H1 (cell line): ENCODE results near the gene RAB11A. TPM values are rescaled to one million over a fixed set of nuclear protein-coding genes. Genes with fewer than 3 reads are reported as not detected.

ENCODE experiments used
- CTCF ChIA-PET: fragments of 300-600 bp; sonication (Branson Sonifier 250); formaldehyde crosslinking; loops from one replicate; lab custom pipeline; 2021; ENCODE audit not compliant: partially characterized antibody; lab: Charles Lee
- POLR2A ChIA-PET: fragments of 300-600 bp; sonication (Branson Sonifier 250); formaldehyde crosslinking; loops from one replicate; lab custom pipeline; 2021; ENCODE audit warnings: inconsistent platforms; ENCODE audit not compliant: partially characterized antibody; lab: Charles Lee
- DNase-seq, 2 experiments: peaks; one replicate each; pipeline versions ENCODE4 v3.0.0 to v3.0.0-alpha.2; 2010 to 2022; ENCODE audit warnings: low spot score in 2 of 2, low read depth in 1 of 2, mixed read lengths in 1 of 2
- FAIRE-seq: peaks from 2 replicates; lab custom pipeline; 2011; peaks lifted over from hg19 to GRCh38; lab: Jason Lieb, UNC
- H2AFZ ChIP-seq: 2 replicates; pipeline ENCODE4 v1.8.1; 2012; ENCODE audit warnings: low read length, inconsistent platforms
- H2AK5ac ChIP-seq: 2 replicates; pipeline ENCODE4 v1.6.1; 2013; ENCODE audit warnings: low read depth, low read length
- H2BK120ac ChIP-seq: replicated peaks from 2 replicates; pipeline ENCODE3; 2013; ENCODE audit warnings: low read depth, low read length, inconsistent platforms
- H2BK12ac ChIP-seq: 2 replicates; pipeline ENCODE4 v1.6.1; 2013; ENCODE audit warnings: low read depth, low read length
- H2BK15ac ChIP-seq: 2 replicates; pipeline ENCODE4 v1.6.1; 2013; ENCODE audit warnings: low read length
- H2BK20ac ChIP-seq: 2 replicates; pipeline ENCODE4 v1.6.1; 2013; ENCODE audit warnings: low read length
- H2BK5ac ChIP-seq: 2 replicates; pipeline ENCODE4 v1.6.1; 2013; ENCODE audit warnings: low read depth, low read length
- H3K14ac ChIP-seq: 2 replicates; pipeline ENCODE4 v1.6.1; 2013; ENCODE audit warnings: inconsistent platforms; ENCODE audit not compliant: insufficient read length
- H3K18ac ChIP-seq: 2 replicates; pipeline ENCODE4 v1.6.1; 2013; ENCODE audit warnings: low read length; ENCODE audit errors: extremely low read depth
- H3K23ac ChIP-seq: 2 replicates; pipeline ENCODE4 v1.6.1; 2013; ENCODE audit warnings: inconsistent platforms; ENCODE audit not compliant: insufficient read length
- H3K23me2 ChIP-seq: 2 replicates; pipeline ENCODE4 v1.6.1; 2013; ENCODE audit warnings: low read depth, low read length
- H3K27ac ChIP-seq: 2 replicates; pipeline ENCODE4 v1.6.1; 2011; ENCODE audit warnings: low read depth, low read length, inconsistent platforms
- H3K27me3 ChIP-seq, 4 experiments: replicated peaks in 1 of 4; 1 replicate in 1 of 4; 2 replicates in 3 of 4; pipeline versions ENCODE4 v1.6.1 to v1.8.1; 2011 to 2013; ENCODE audit warnings: low read length in 3 of 4, mild to moderate bottlenecking in 3 of 4, inconsistent platforms in 2 of 4, mixed read lengths in 2 of 4, moderate library complexity in 1 of 4; ENCODE audit not compliant: control insufficient read depth in 3 of 4, insufficient read depth in 3 of 4; ENCODE audit errors: extremely low read depth in 1 of 4
- H3K36me3 ChIP-seq, 4 experiments: 2 replicates each; pipeline versions ENCODE4 v1.6.1 to v1.8.1; 2011 to 2013; ENCODE audit warnings: mild to moderate bottlenecking in 4 of 4, low read length in 3 of 4, moderate library complexity in 2 of 4, control low read depth in 1 of 4, inconsistent platforms in 1 of 4; ENCODE audit not compliant: insufficient read depth in 4 of 4, control insufficient read depth in 2 of 4
- H3K4ac ChIP-seq: replicated peaks from 2 replicates; pipeline ENCODE3; 2013; ENCODE audit warnings: low read length, low read depth, mixed read lengths, inconsistent platforms; ENCODE audit not compliant: insufficient read length
- H3K4me1 ChIP-seq, 4 experiments: replicated peaks in 1 of 4; 1 replicate in 1 of 4; 2 replicates in 3 of 4; pipeline versions ENCODE4 v1.6.1 to v1.8.1; 2011 to 2013; ENCODE audit warnings: low read length in 3 of 4, inconsistent platforms in 2 of 4, mixed read lengths in 1 of 4; ENCODE audit not compliant: insufficient read depth in 4 of 4, control insufficient read depth in 3 of 4
- H3K4me2 ChIP-seq, 2 experiments: 2 replicates each; pipeline versions ENCODE4 v1.6.1 to v1.8.1; 2011 to 2013; ENCODE audit warnings: low read depth in 2 of 2, low read length in 2 of 2, control low read depth in 1 of 2, inconsistent platforms in 1 of 2, mild to moderate bottlenecking in 1 of 2; ENCODE audit not compliant: insufficient read depth in 1 of 2
- H3K4me3 ChIP-seq, 4 experiments: fragments of 200-600, 300-600 bp in 1 of 4; sonication (generic), shearing (Covaris generic), sonication (Bioruptor Twin) in 1 of 4; 2 replicates each; pipeline versions ENCODE4 v1.5.1 to v1.8.1; 2011 to 2016; ENCODE audit warnings: low read length in 4 of 4, low read depth in 3 of 4, control low read depth in 2 of 4, inconsistent platforms in 2 of 4, mild to moderate bottlenecking in 2 of 4, mixed read lengths in 1 of 4, moderate library complexity in 1 of 4; ENCODE audit not compliant: insufficient read depth in 2 of 4; ENCODE audit errors: extremely low read depth in 1 of 4
- H3K56ac ChIP-seq: replicated peaks from 2 replicates; pipeline ENCODE3; 2013; ENCODE audit warnings: low read depth, mild to moderate bottlenecking, mixed read lengths, low read length, inconsistent platforms; ENCODE audit not compliant: insufficient read length
- H3K79me1 ChIP-seq: 2 replicates; pipeline ENCODE4 v1.6.1; 2013; ENCODE audit warnings: low read depth, low read length, control low read depth
- H3K79me2 ChIP-seq, 2 experiments: 2 replicates each; pipeline versions ENCODE4 v1.6.1 to v1.8.1; 2012 to 2013; ENCODE audit warnings: low read length in 2 of 2, mild to moderate bottlenecking in 2 of 2, inconsistent platforms in 1 of 2; ENCODE audit not compliant: insufficient read depth in 2 of 2, control insufficient read depth in 1 of 2
- H3K9ac ChIP-seq, 4 experiments: replicated peaks in 1 of 4; 1 replicate in 1 of 4; 2 replicates in 3 of 4; pipeline versions ENCODE4 v1.6.1 to v1.8.1; 2011 to 2013; ENCODE audit warnings: low read depth in 3 of 4, low read length in 3 of 4, control low read depth in 2 of 4, mild to moderate bottlenecking in 2 of 4, moderate library complexity in 2 of 4, inconsistent platforms in 1 of 4; ENCODE audit errors: extremely low read depth in 1 of 4
- H3K9me3 ChIP-seq, 2 experiments: 2 replicates each; pipeline versions ENCODE4 v1.6.1 to v1.8.1; 2012 to 2013; ENCODE audit warnings: mild to moderate bottlenecking in 2 of 2, moderate library complexity in 2 of 2, control low read depth in 1 of 2, inconsistent platforms in 1 of 2, low read depth in 1 of 2, low read length in 1 of 2, mixed read lengths in 1 of 2; ENCODE audit not compliant: insufficient read depth in 2 of 2
- H4K20me1 ChIP-seq, 2 experiments: replicated peaks in 1 of 2; 2 replicates each; pipeline versions ENCODE3 to v1.8.1; 2011 to 2013; ENCODE audit warnings: inconsistent platforms in 2 of 2, low read length in 2 of 2, mild to moderate bottlenecking in 1 of 2; ENCODE audit not compliant: insufficient read depth in 2 of 2, control insufficient read depth in 1 of 2
- H4K5ac ChIP-seq: 2 replicates; pipeline ENCODE4 v1.6.1; 2013; ENCODE audit warnings: low read length, low read depth, mixed read lengths, inconsistent platforms; ENCODE audit not compliant: insufficient read length
- H4K8ac ChIP-seq: 2 replicates; pipeline ENCODE4 v1.8.0; 2013; ENCODE audit warnings: mild to moderate bottlenecking, moderate library complexity, low read length, inconsistent platforms; ENCODE audit not compliant: insufficient read depth; ENCODE audit errors: extremely low read depth
- H4K91ac ChIP-seq: replicated peaks from 2 replicates; pipeline ENCODE3; 2013; ENCODE audit warnings: low read length, mixed read lengths, inconsistent platforms; ENCODE audit not compliant: insufficient read length
- BCL11A ChIP-seq, 2 experiments: IDR thresholded peaks; one replicate each; pipeline ENCODE4 v1.6.1; 2011; ENCODE audit warnings: low read depth in 2 of 2, low read length in 2 of 2, mild to moderate bottlenecking in 2 of 2
- EP300 ChIP-seq, 2 experiments: IDR thresholded peaks; 1 replicate in 1 of 2; 2 replicates in 1 of 2; pipeline ENCODE4 v1.6.1; 2011 to 2012; ENCODE audit warnings: low read depth in 2 of 2, low read length in 2 of 2, mild to moderate bottlenecking in 2 of 2, borderline replicate concordance in 1 of 2, inconsistent platforms in 1 of 2, moderate library complexity in 1 of 2
- FOSL1 ChIP-seq: IDR thresholded peaks from 2 replicates; pipeline ENCODE4 v1.6.1; 2011; ENCODE audit warnings: mild to moderate bottlenecking, low read depth, low read length, moderate library complexity; ENCODE audit not compliant: insufficient read depth
- HDAC6 ChIP-seq: IDR thresholded peaks from one replicate; pipeline ENCODE4 v1.7.1; 2012; ENCODE audit warnings: low read depth, mild to moderate bottlenecking, inconsistent platforms, low read length, moderate library complexity
- KDM4A ChIP-seq: IDR thresholded peaks from one replicate; pipeline ENCODE4 v1.7.1; 2012; ENCODE audit warnings: low read depth, mild to moderate bottlenecking, moderate library complexity, low read length, inconsistent platforms; ENCODE audit not compliant: severe bottlenecking
- RFX5 ChIP-seq: IDR thresholded peaks from 2 replicates; pipeline ENCODE4 v1.6.1; 2011; ENCODE audit warnings: low read depth, low read length, improper control_type of control experiment, borderline replicate concordance
- TAF7 ChIP-seq: optimal IDR thresholded peaks from 2 replicates; pipeline ENCODE3; 2011; ENCODE audit warnings: low read depth, mild to moderate bottlenecking, inconsistent platforms, low read length, moderate library complexity, borderline replicate concordance
- TCF12 ChIP-seq: IDR thresholded peaks from 2 replicates; pipeline ENCODE4 v1.6.1; 2011; ENCODE audit warnings: low read depth, mild to moderate bottlenecking, low read length
- ZNF274 ChIP-seq: IDR thresholded peaks from 2 replicates; pipeline ENCODE4 v1.7.0; 2012; ENCODE audit warnings: low read length, borderline replicate concordance; ENCODE audit errors: extremely low read depth
- WGBS, 2 experiments: shearing (Covaris generic) in 1 of 2; methylation state at CpG; one replicate each; pipeline versions ENCODE4 v1.1.6 to v1.1.7; 2013 to 2015; ENCODE audit warnings: low lambda C conversion rate in 2 of 2, mixed read lengths in 2 of 2, inconsistent platforms in 1 of 2, low coverage in 1 of 2, missing lambda C conversion rate in 1 of 2; ENCODE audit not compliant: insufficient replicate concordance in 2 of 2, insufficient coverage in 1 of 2, insufficient read length in 1 of 2; ENCODE audit errors: extremely low coverage in 1 of 2, missing lambda C conversion rate in 1 of 2; 5-methylcytosine and 5-hydroxymethylcytosine counted together
- polyA plus RNA-seq, 7 experiments: library from polyadenylated mRNA; depleted of rRNA in 3 of 7; stranded (reverse) in 5 of 7; unstranded in 2 of 7; fragments of >200 nt in 5 of 7; fragments of 200-250 nt in 2 of 7; gene quantifications; 1 replicate in 5 of 7; 2 replicates in 1 of 7; 4 replicates in 1 of 7; pipeline versions ENCODE4 v1.2.1 to v1.2.3, GENCODE V29; 2011 to 2013; ENCODE audit warnings: missing spikeins in 2 of 7, mixed read lengths in 2 of 7
- total RNA-seq: library from RNA; stranded (reverse); fragmentation: NEBNext Ultra II Directional; extraction: Animal tissue kit (Norgen Biotek cat#: 25700); gene quantifications from 2 replicates; pipeline ENCODE4 v1.2.1, GENCODE V29; 2021
- TF ChIP-seq, protein P1 (sequence below), 3 experiments: IDR thresholded peaks; 1 replicate in 2 of 3; 2 replicates in 1 of 3; pipeline versions ENCODE4 v1.5.1 to v1.6.1; 2011; ENCODE audit warnings: low read length in 3 of 3, mild to moderate bottlenecking in 3 of 3, inconsistent platforms in 2 of 3, low read depth in 1 of 3, moderate library complexity in 1 of 3; ENCODE audit not compliant: insufficient read depth in 1 of 3; ENCODE audit errors: control extremely low read depth in 1 of 3

Gene RAB11A
- total and polyA plus RNA-seq, 2 of the 8 experiments (the other 6 are each of a cell fraction or from before 2014, with no cell fraction given), result 211 to 254 TPM

DNA sequence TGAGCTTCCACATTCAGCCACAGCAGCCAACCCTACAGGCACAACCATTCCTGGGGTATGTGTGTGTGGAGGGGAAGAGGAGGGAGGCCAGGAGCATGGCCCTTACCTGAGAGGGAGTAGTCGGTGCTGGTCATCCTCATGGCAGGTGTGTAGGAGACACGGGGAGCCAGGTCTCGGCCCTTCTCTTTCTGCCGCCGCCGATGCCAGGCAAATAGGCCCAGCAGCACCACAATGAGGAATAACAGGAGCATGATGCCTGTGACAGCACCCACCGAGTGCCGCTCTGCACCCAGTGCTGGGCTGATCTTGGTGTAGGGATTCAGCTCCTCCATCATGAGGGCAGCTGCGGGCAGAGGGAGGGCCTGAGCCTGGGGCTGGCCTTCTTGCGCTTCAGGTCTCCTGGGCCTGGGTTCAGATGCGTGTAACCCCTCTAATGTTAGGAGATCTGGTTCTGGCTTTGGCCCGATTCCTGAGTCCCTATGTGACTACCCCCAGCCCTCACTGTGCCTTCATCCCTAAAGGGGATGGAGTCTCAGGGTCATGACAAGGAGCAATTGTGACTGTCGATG, 44.4 kb downstream of the RAB11A start:
- Histone ChIP-seq H2BK12ac (no peak overlapping the region), H3K4me2 (no peak overlapping the region), H4K91ac (no peak overlapping the region), H2AK5ac (no peak overlapping the region), H3K79me2 (no peaks in the 10 kb centered on the region), H4K5ac (no peak overlapping the region), H2BK15ac (no peak overlapping the region), H3K56ac (no peak overlapping the region), H3K79me1 (no peaks in the 10 kb centered on the region), H4K20me1 (peaks cover 5 to 8% of the 10 kb centered on the region in 2 experiments), H3K23ac (no peak overlapping the region), H3K9ac (no peak overlapping the region), H3K27me3 (no peaks in the 10 kb centered on the region), H3K27ac (no peak overlapping the region), H3K4me1 (peaks cover 0 to 12% (median 2%) of the 10 kb centered on the region in 4 experiments; a peak in 5 of 7 replicates), H3K23me2 (no peaks in the 10 kb centered on the region), H3K4me3 (no peak overlapping the region), H2BK20ac (no peak overlapping the region), H4K8ac (no peak overlapping the region), H3K36me3 (peaks cover 0 to 3% (median 0%) of the 10 kb centered on the region in 4 experiments; a peak in 1 of 8 replicates), H3K14ac (no peak overlapping the region), H3K18ac (no peak overlapping the region), H3K4ac (no peak overlapping the region), H3K9me3 (no peaks in the 10 kb centered on the region), H2BK120ac (no peak overlapping the region), H2BK5ac (no peak overlapping the region), H2AFZ (no peak overlapping the region)
- FAIRE-seq (no peak), DNase-seq (no peak)
- 94% methylated on average over 11 of the region's 13 CpGs; no CpG with 5 or more reads in 1 of the 2 experiments for WGBS, 2 experiments
- ChIA-PET POLR2A (interaction anchor here (0.7 to 1.9 kb wide), 2 partner anchors 10 to 11 kb away, joined by 3 to 5 read pairs; no protein-coding TSS in a partner anchor), CTCF (interaction anchor here (0.5 to 6.2 kb wide), 7 partner anchors 11 to 589 kb away, joined by 3 to 46 read pairs (median 4); no protein-coding TSS in a partner anchor)
- TF ChIP-seq TAF7 (no peak), EP300 (IDR thresholded peaks at IDR 0.05; ENCODE audit: borderline replicate concordance in 1 of 2, low read depth in 2 of 2, low read length in 2 of 2) (no peak), ZNF274 (no peak), TCF12 (no peak), KDM4A (no peak), HDAC6 (no peak), RFX5 (no peak), FOSL1 (no peak), BCL11A (IDR thresholded peaks at IDR 0.05; ENCODE audit: low read depth in 2 of 2, low read length in 2 of 2) (no peak)
- TF ChIP-seq, protein P1, sequence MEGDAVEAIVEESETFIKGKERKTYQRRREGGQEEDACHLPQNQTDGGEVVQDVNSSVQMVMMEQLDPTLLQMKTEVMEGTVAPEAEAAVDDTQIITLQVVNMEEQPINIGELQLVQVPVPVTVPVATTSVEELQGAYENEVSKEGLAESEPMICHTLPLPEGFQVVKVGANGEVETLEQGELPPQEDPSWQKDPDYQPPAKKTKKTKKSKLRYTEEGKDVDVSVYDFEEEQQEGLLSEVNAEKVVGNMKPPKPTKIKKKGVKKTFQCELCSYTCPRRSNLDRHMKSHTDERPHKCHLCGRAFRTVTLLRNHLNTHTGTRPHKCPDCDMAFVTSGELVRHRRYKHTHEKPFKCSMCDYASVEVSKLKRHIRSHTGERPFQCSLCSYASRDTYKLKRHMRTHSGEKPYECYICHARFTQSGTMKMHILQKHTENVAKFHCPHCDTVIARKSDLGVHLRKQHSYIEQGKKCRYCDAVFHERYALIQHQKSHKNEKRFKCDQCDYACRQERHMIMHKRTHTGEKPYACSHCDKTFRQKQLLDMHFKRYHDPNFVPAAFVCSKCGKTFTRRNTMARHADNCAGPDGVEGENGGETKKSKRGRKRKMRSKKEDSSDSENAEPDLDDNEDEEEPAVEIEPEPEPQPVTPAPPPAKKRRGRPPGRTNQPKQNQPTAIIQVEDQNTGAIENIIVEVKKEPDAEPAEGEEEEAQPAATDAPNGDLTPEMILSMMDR (IDR thresholded peaks at IDR 0.05; ENCODE audit: control extremely low read depth in 1 of 3, insufficient read depth in 1 of 3, low read depth in 1 of 3, low read length in 3 of 3), result no peak
